GM18907 (cell line): ENCODE measurements around the gene PRKN.

ENCODE experiments used
- ATAC-seq: cut with Tn5 transposase; IDR thresholded peaks from one replicate; pipeline ENCODE4 v1.9.1; 2021; ENCODE audit warnings: mild to moderate bottlenecking, moderate library complexity; ENCODE audit not compliant: unreplicated experiment

PRKN gene

GRCh38 chr6:162471842-162472241 is 255.7 kb downstream of the PRKN start:
- ATAC-seq: no peak

GRCh38 chr6:162468326-162468725 is 259.2 kb downstream of the PRKN start:
- ATAC-seq: no peak

- ATAC-seq: no peak
These were observed 259.9 kb downstream of the PRKN start for GRCh38 chr6:162467679-162468078.

GRCh38 chr6:162463576-162463975 is 264.0 kb downstream of the PRKN start:
- ATAC-seq: no peak

- ATAC-seq: no peak
These were observed 267.6 kb downstream of the PRKN start for GRCh38 chr6:162459985-162460384.

GRCh38 chr6:162450358-162450757 is 277.2 kb downstream of the PRKN start:
- ATAC-seq: no peak

- no peak for ATAC-seq
These were observed 279.3 kb downstream of the PRKN start for GRCh38 chr6:162448294-162448693.

GRCh38 chr6:162443101-162443500 is 284.5 kb downstream of the PRKN start:
- ATAC-seq: no peak

GRCh38 chr6:162442687-162443086 is 284.9 kb downstream of the PRKN start:
- no peak for ATAC-seq

- ATAC-seq: no peak
These were observed 285.6 kb downstream of the PRKN start for GRCh38 chr6:162441991-162442390.

- no peak for ATAC-seq
These were observed 288.6 kb downstream of the PRKN start for GRCh38 chr6:162438980-162439379.

- no peak for ATAC-seq
These were observed 292.5 kb downstream of the PRKN start for GRCh38 chr6:162435071-162435470.

GRCh38 chr6:162421004-162421403 is 306.6 kb downstream of the PRKN start:
- ATAC-seq: no peak

- ATAC-seq: no peak
These were observed 310.6 kb downstream of the PRKN start for GRCh38 chr6:162416831-162417537.

- no peak for ATAC-seq
These were observed 311.3 kb downstream of the PRKN start for GRCh38 chr6:162416307-162416706.

- no peak for ATAC-seq
These were observed 317.6 kb downstream of the PRKN start for GRCh38 chr6:162409741-162410691.

- ATAC-seq: no peak
These were observed 318.6 kb downstream of the PRKN start for GRCh38 chr6:162408826-162409535.

- no peak for ATAC-seq
These were observed 322.6 kb downstream of the PRKN start for GRCh38 chr6:162404951-162405350.

GRCh38 chr6:162403031-162403430 is 324.5 kb downstream of the PRKN start:
- ATAC-seq: no peak

GRCh38 chr6:162395181-162395580 is 332.4 kb downstream of the PRKN start:
- no peak for ATAC-seq
